ENCODE results near the gene EYA2.

EYA2 gene

DNA sequence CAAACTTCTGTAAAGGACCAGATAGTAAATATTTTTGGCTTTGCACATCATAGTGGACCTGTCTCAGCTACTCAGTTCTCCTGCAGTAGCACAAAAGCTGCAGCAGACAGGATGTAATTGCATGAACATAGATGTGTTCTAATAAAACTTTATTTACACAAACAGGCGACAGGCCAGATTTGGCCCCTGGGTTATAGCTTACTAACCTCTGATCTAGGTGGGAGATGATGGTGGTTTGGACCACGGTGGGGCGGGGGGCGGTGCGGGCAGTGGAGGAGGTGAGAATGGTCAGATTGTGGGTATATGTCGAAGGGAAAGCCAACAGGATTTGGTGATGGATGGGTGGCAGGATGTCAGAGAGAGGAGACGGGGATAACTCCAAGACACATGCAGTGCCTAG lies 265.6 kb downstream of the EYA2 start:
- no peaks in the 10 kb centered on the region for H3K4me1 ChIP-seq
- no peaks in the 10 kb centered on the region for H3K9me3 ChIP-seq
- H3K27ac ChIP-seq: no peak overlapping the region
- H3K27me3 ChIP-seq: no peaks in the 10 kb centered on the region
- no peak for DNase-seq
- TF ChIP-seq, protein P1, sequence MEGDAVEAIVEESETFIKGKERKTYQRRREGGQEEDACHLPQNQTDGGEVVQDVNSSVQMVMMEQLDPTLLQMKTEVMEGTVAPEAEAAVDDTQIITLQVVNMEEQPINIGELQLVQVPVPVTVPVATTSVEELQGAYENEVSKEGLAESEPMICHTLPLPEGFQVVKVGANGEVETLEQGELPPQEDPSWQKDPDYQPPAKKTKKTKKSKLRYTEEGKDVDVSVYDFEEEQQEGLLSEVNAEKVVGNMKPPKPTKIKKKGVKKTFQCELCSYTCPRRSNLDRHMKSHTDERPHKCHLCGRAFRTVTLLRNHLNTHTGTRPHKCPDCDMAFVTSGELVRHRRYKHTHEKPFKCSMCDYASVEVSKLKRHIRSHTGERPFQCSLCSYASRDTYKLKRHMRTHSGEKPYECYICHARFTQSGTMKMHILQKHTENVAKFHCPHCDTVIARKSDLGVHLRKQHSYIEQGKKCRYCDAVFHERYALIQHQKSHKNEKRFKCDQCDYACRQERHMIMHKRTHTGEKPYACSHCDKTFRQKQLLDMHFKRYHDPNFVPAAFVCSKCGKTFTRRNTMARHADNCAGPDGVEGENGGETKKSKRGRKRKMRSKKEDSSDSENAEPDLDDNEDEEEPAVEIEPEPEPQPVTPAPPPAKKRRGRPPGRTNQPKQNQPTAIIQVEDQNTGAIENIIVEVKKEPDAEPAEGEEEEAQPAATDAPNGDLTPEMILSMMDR (IDR thresholded peaks at IDR 0.05): no peak
- intact Hi-C loops (cut with DNase I; ENCODE audit: low total_unique reads): no loop called here
- no peak overlapping the region for H3K4me3 ChIP-seq
- no peaks in the 10 kb centered on the region for H3K36me3 ChIP-seq

DNA sequence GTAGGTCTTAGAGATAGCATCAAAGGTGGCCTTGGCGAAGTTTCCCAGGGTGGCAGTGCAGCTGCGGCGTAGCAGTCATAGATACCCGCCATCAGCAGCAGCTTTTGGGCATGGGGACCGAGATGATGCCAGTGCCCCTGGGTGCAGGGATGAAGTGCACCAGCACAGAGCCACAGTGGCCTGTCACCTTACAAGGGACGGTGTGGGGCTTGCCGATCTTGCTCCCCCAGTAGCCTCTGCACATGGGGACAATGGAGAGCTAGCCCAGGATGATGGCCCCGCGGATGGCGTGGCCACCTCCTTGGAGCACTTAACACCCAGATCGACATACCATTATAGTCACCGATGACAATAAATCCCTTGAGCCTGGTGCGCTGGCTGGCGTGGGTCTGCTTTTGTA lies 266.3 kb downstream of the EYA2 start:
- H3K4me3 ChIP-seq: no peak overlapping the region
- no peaks in the 10 kb centered on the region for H3K27me3 ChIP-seq
- DNase-seq: no peak
- no peaks in the 10 kb centered on the region for H3K9me3 ChIP-seq
- TF ChIP-seq, protein P1 (IDR thresholded peaks at IDR 0.05): no peak
- no peak overlapping the region for H3K27ac ChIP-seq
- intact Hi-C loops (cut with DNase I; ENCODE audit: low total_unique reads): no loop called here
- H3K4me1 ChIP-seq: no peaks in the 10 kb centered on the region
- H3K36me3 ChIP-seq: no peaks in the 10 kb centered on the region

DNA sequence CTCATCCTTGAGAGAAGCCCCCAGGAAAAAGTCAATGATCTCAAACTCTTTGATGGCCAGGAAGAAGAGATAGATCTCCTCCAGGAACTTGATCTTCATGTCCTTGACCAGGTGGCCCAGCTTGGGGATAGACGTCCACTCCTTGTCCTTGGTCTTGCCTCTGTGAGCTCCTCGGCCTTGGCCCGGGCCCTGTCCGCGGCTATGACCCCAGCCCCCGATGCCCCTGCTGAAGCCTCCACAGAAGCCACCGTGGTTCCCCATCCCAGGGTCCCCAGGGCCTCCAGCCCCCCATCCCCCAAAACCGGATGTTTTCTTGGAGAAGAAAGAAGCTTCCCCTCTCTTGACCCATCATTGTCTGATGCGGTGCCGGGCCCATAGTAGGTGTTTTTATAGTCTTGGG lies 266.8 kb downstream of the EYA2 start:
- TF ChIP-seq, protein P1 (IDR thresholded peaks at IDR 0.05): no peak
- no peak for DNase-seq
- H3K27me3 ChIP-seq: no peaks in the 10 kb centered on the region
- no peaks in the 10 kb centered on the region for H3K4me1 ChIP-seq
- no peak overlapping the region for H3K4me3 ChIP-seq
- intact Hi-C loops (cut with DNase I; ENCODE audit: low total_unique reads): no loop called here
- no peaks in the 10 kb centered on the region for H3K36me3 ChIP-seq
- no peak overlapping the region for H3K27ac ChIP-seq
- H3K9me3 ChIP-seq: no peaks in the 10 kb centered on the region

DNA sequence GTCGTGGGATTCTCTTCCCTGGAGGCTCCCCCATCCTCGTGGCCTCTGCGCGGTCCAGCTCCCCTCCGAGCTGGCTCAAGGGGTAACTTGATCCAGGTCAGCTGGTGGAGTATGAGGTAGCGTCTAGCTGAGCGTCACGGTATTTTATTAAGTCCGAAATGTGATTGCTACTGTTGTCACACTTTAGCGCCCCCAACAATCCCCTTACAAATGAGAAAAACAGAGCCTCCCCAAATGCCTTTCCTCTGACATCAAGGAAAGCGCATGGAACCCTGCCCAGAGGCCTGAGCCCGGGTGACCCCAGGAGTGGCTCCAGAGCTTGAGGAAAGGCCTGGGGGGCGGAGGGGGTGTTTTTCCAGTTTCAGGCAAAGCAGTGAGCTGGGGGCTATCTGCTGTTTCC lies 269.5 kb downstream of the EYA2 start:
- H3K27ac ChIP-seq: no peak overlapping the region
- intact Hi-C loops (cut with DNase I; ENCODE audit: low total_unique reads): no loop called here
- no peak for DNase-seq

DNA sequence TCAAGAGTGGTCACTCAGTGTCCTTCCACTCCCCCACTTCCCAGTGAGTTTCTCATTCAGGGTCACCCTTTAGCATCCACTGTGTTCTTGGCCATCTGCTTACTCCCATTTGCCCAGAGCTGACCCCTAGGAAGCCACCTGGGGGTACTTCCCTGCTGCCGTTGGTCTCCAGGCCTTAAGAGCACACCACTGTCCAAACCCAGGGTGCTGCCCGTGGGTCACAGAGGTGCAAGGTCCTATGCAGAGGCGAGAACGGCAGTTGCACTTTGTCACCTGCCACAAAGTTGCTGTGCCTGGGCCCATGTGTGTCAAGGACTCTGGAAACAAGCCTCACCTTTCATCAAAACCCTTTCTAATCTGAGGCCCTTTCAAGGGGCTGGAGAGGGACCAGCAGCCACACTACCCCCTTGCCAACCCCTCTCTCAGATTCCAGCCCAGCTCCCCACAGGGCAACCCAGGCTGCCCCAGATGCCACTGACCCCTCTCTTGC lies 270.8 kb downstream of the EYA2 start:
- Histone ChIP-seq H3K27ac (no peak overlapping the region), H3K4me3 (no peak overlapping the region), H3K27me3 (no peaks in the 10 kb centered on the region), H3K9me3 (no peaks in the 10 kb centered on the region), H3K36me3 (no peaks in the 10 kb centered on the region), H3K4me1 (peaks cover 0 to 5% (median 0%) of the 10 kb centered on the region in 4 donors)
- TF ChIP-seq, protein P1 (IDR thresholded peaks at IDR 0.05): no peak
- DNase-seq: no peak
- intact Hi-C loops (cut with DNase I; ENCODE audit: low total_unique reads): no loop called here

More for the DNA sequence above, 269.5 kb downstream of the EYA2 start:
- Histone ChIP-seq H3K4me3 (no peak overlapping the region), H3K9me3 (no peaks in the 10 kb centered on the region), H3K27me3 (no peaks in the 10 kb centered on the region), H3K4me1 (no peaks in the 10 kb centered on the region), H3K36me3 (no peaks in the 10 kb centered on the region)
- TF ChIP-seq, protein P1 (IDR thresholded peaks at IDR 0.05): no peak

DNA sequence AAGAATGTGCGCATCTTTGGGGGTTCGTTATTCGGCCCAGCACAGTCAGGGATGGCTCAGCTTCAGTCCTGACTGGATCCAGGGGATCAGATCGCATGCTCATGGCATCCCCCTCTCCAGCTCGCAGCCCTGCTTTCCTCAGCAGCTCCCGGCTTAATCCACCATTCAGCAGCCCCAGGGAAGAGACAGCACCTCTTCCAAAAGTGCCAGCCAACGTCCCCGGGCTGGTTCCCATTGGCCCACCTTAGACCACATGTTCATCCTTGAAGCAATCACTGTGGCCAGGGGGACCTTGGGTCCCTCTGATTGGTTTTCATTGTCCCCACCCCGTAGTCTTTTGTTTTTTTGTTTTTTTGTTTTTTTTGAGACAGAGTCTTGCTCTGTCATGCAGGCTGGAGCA lies 273.2 kb downstream of the EYA2 start:
- Histone ChIP-seq H3K36me3 (peaks cover 0 to 4% (median 0%) of the 10 kb centered on the region in 3 donors), H3K27ac (no peak overlapping the region), H3K9me3 (no peaks in the 10 kb centered on the region), H3K27me3 (no peaks in the 10 kb centered on the region), H3K4me1 (peaks cover 0 to 20% (median 4%) of the 10 kb centered on the region in 4 donors), H3K4me3 (no peak overlapping the region)
- DNase-seq: no peak
- intact Hi-C loops (cut with DNase I; ENCODE audit: low total_unique reads): no loop called here
- TF ChIP-seq, protein P1 (IDR thresholded peaks at IDR 0.05): no peak

All from tibial artery (tissue), 4 donors.